Activated CD8-positive, alpha-beta T cell treated with anti-CD3 and anti-CD28 coated beads, Interleukin-2, amount 10 ng/mL, durations not matched to agents 7 days and 5 days (primary cell): Measurements from ENCODE around the gene ALDH4A1. TPM values are rescaled to one million over a fixed set of nuclear protein-coding genes. Genes with fewer than 3 reads are reported as not detected.

ENCODE experiments used
- ATAC-seq: fragments of 150-1000 bp; cut with Tn5 transposase; one replicate; pipeline ENCODE4 v1.10.0; 2021; ENCODE audit warnings: moderate library complexity
- CTCF ChIA-PET: fragments of 350-600 bp; sonication (Branson Sonifier 250); formaldehyde crosslinking; loops from one replicate; lab custom pipeline; 2021; ENCODE audit warnings: antibody characterized with exemption; lab: Charles Lee
- POLR2A ChIA-PET: fragments of 350-600 bp; sonication (Branson Sonifier 250); formaldehyde crosslinking; loops from one replicate; lab custom pipeline; 2021; ENCODE audit warnings: antibody characterized with exemption; lab: Charles Lee
- DNase-seq: peaks from one replicate; pipeline ENCODE4 v3.0.0-alpha.2; 2020
- H3K27ac Mint-ChIP-seq: one replicate; pipeline ENCODE4 v1.8.0; 2021; ENCODE audit warnings: mild to moderate bottlenecking, mixed read lengths
- H3K27me3 Mint-ChIP-seq: one replicate; pipeline ENCODE4 v1.8.0; 2021; ENCODE audit warnings: low read depth, mixed read lengths
- H3K36me3 Mint-ChIP-seq: one replicate; pipeline ENCODE4 v1.8.0; 2021; ENCODE audit warnings: low read depth, mixed read lengths
- H3K4me1 Mint-ChIP-seq: one replicate; pipeline ENCODE4 v1.8.0; 2021; ENCODE audit warnings: low read depth, mixed read lengths
- H3K4me3 Mint-ChIP-seq: one replicate; pipeline ENCODE4 v1.8.0; 2021; ENCODE audit warnings: mild to moderate bottlenecking, mixed read lengths
- H3K9me3 Mint-ChIP-seq: one replicate; pipeline ENCODE4 v1.8.0; 2022; ENCODE audit warnings: mixed read lengths; ENCODE audit not compliant: insufficient read depth
- total RNA-seq, 2 experiments: library from RNA; stranded (reverse); gene quantifications; one replicate each; pipeline ENCODE4 v1.2.3, GENCODE V29; 2021

The ALDH4A1 gene
- total RNA-seq, 2 experiments from 2014 or later = 4.2 to 4.3 TPM

DNA sequence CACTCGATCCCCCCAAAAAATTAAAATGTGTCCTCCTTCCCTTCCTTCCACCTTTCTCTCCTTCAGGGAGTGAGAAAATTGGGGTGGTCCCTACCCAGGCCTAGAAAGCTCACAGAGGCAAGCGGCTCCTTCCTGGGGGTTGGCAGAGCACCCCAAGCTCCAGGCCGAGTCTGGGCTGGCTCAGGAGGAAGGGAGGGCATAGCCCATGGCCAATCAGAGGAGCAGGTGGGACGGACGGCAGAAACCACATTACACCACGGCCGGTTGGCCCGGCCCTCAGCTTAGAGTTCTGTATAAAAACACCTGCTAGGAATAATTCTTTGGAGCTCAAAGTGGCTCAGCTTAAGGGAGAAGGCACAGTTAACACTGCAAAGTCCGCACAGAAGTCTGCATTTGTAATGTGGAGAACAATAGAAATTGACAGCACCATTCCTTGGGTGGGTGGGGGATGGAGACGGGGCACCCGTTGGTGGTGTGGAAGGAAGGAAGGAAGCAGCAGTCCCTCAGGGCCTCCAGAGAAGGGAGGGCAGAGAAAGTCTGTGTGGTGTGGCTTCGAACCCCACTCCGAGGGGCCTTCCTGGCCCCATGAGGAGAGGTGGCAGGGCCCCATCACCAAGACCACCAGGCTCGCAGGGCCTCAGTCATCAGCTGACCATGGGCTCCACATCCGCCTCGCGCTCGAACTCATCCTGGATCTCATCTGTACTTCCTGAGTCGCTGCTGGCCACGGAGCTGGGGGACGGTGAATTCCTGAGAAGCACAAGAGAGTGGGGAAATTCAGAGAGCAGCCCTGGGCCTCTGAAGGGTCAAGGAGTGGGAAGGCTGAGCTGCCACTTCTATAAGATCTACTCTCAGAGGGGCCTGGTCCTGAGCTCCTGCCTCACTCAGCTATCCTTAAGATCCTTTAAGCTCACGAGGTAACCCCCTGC lies 5.8 kb upstream of the ALDH4A1 start:
- Mint-ChIP-seq H3K36me3 (peaks cover 19% of the 10 kb centered on the region), H3K27ac (no peak overlapping the region), H3K4me3 (no peak overlapping the region), H3K9me3 (no peaks in the 10 kb centered on the region), H3K27me3 (no peaks in the 10 kb centered on the region), H3K4me1 (peaks cover 12% of the 10 kb centered on the region)
- ChIA-PET POLR2A (interaction anchor here (2.2 kb wide), 1 partner anchor 18 kb away, joined by 8 read pairs; no protein-coding TSS in a partner anchor), CTCF (interaction anchor here (0.7 to 6.5 kb wide), 31 partner anchors 8 to 298 kb away, joined by 3 to 54 read pairs (median 6); partner anchors contain the start of gene IFFO2)
- DNase-seq (no peak), ATAC-seq (no peak)

DNA sequence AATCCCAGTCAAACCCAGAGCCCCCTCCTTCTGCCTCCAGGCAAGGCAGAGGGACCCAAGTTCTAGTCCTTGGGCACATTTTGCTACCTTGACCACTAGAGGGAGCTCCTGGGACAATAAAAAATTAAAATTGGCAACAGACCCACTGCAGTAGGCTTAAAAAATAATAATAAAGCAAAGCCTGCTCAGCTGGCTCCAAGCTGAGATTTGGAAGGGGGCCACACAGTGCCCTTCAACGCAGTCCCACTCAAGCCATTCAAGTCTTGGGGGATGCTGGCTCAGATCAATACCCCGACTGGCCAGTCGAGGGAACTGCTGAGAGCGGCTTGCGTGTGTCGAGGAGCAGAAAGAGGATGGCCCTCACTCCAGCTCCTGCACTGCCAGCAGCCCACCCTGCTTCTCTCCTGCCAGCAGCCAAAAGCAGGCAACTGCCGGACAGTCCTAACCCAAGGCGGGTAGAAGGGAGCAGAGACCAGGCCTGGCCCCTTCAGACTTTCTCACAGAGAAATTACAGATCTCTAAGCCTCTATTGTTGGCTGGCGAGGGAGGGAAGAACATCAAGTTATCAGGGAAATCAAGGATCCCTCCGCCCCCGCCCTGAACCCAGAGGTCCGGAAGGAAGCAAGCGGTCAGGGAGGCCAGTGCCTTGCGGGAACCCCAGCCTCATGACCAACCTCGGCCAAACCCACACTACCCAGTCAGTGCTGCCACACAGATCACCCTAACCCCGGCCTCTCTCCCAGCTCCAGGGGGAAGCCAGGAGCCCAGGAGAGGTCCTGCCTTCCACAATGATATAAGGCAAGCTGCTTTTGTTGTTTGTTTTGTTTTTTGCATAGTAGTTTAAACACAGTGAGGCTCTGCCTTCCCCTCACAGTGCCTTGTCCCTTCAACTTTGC lies 4.9 kb upstream of the ALDH4A1 start:
- ChIA-PET POLR2A (interaction anchor here (2.2 kb wide), 1 partner anchor 19 kb away, joined by 8 read pairs; no protein-coding TSS in a partner anchor), CTCF (interaction anchor here (0.6 to 6.5 kb wide), 37 partner anchors 8 to 325 kb away, joined by 3 to 54 read pairs (median 6); partner anchors contain the start of gene IFFO2)
- DNase-seq (peak; percentile 76), ATAC-seq (no peak)
- no peak overlapping the region for H3K27ac Mint-ChIP-seq
- no peak overlapping the region for H3K4me3 Mint-ChIP-seq
- peaks cover 16% of the 10 kb centered on the region for H3K4me1 Mint-ChIP-seq
- no peaks in the 10 kb centered on the region for H3K27me3 Mint-ChIP-seq
- H3K36me3 Mint-ChIP-seq = peaks cover 19% of the 10 kb centered on the region
- no peaks in the 10 kb centered on the region for H3K9me3 Mint-ChIP-seq

DNA sequence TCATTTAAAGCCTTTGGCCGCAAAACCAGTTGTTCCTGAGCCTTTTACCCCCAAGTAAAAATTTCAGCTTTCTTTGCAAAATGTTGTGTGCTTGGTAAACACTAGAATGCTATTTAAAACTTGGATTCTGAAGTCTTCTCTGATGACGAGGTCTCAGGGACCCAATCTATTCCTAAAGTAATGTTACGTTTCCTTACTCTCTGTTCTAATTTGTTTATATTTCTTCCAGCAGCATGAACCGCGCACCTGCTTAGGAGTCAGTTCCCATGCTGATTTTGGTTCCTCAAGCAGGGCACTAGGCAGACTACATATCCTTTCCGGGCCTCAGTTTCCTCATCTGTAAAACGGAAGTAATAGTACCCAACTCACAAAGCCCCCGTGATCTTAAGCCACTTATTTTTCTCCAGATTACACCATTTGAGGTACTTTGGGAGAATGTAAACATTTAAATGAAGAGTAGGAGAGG lies 969 bp upstream of the ALDH4A1 start:
- CTCF ChIA-PET = interaction anchor here (0.8 to 6.7 kb wide), 16 partner anchors 9 to 210 kb away, joined by 3 to 51 read pairs (median 4); partner anchors contain the start of gene IFFO2
- Mint-ChIP-seq H3K9me3 (no peaks in the 10 kb centered on the region), H3K36me3 (peaks cover 2% of the 10 kb centered on the region), H3K4me3 (peak overlapping the region; percentile 91), H3K4me1 (peaks cover 38% of the 10 kb centered on the region), H3K27me3 (peaks cover 2% of the 10 kb centered on the region), H3K27ac (peak overlapping the region; percentile 98)
- no peak for DNase-seq
- ATAC-seq = no peak
- POLR2A ChIA-PET = interaction anchor here (2.4 kb wide), 1 partner anchor 24 kb away, joined by 12 read pairs; no protein-coding TSS in a partner anchor

DNA sequence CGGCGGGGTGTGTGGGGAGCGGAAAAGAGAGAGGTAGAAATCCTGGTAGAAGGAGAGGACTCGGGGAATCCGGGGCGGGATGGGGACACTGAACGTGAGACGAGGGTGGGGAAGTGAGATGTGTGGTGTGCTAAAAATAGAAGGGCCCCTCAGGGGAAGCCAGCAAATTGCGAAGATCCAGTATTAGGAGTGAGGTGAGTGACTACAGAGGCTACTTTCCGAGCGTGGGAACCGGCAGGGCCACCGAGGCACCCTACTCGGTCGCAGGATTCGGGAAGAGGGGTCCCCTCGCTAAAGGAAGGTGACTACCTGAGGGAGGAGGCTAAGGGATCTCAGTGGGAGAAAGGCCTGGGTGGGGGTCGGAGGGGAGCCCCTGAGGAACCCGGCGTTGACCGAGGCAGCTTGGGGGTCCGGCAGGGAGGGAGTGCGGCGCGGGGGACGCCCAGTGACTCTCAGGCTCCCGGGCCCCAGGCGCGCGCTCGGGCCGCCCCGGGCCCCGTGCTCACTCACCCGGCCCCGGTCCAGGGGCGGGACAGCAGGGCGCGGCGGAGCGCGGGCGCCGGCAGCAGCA lies 318 bp downstream of the ALDH4A1 start:
- ChIA-PET CTCF (interaction anchor here (0.6 to 6.7 kb wide), 17 partner anchors 9 to 302 kb away, joined by 3 to 51 read pairs (median 4); partner anchors contain the start of gene IFFO2), POLR2A (interaction anchor here (2.4 kb wide), 1 partner anchor 25 kb away, joined by 12 read pairs; no protein-coding TSS in a partner anchor)
- peaks cover 35% of the 10 kb centered on the region for H3K4me1 Mint-ChIP-seq
- peak overlapping the region; percentile 87 for H3K27ac Mint-ChIP-seq
- H3K4me3 Mint-ChIP-seq = peak overlapping the region; percentile 91
- peak; percentile 1 for ATAC-seq
- no peaks in the 10 kb centered on the region for H3K36me3 Mint-ChIP-seq
- no peak for DNase-seq
- peaks cover 2% of the 10 kb centered on the region for H3K27me3 Mint-ChIP-seq
- H3K9me3 Mint-ChIP-seq = no peaks in the 10 kb centered on the region

DNA sequence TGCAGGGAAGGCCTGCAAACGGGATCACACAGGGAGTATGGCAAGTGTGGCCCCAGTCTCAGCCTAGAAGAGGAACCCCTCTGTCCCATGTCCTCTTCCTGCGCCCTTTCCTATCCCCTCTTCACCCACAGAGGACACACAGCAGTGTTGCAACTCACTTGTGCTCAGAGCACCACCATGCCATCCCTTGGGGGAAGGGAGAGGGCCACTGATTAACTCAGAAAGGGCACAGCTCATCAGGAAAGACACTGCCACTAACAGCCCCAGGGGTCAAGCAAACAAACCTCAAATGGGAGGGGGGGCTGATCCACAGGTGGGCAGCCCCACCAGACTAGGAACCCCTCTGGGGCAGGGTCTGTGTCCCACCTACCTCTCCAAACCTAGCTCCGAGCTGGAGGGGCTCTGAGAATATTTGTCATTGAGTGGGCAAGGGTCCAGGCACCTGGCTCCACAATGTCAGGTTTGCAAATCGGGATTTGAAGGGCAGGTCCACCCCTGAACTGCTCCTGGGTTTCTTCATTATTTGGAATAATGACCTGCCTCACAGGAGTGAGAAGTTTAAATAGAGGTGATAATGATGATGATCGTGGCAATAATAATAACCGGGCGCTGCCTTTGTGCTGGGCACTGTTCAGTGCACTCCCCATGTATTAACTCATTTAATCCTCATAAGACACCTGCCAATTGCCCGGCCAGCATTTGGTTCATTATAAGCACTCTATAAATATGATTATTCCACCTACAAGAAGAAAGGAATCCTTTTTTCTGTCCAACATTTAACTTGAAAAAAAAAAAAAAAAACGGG lies 1.0 kb downstream of the ALDH4A1 start:
- H3K4me1 Mint-ChIP-seq = peaks cover 35% of the 10 kb centered on the region
- H3K9me3 Mint-ChIP-seq = no peaks in the 10 kb centered on the region
- CTCF ChIA-PET = interaction anchor here (1.2 to 6.7 kb wide), 4 partner anchors 11 to 18 kb away, joined by 4 to 51 read pairs (median 22); no protein-coding TSS in a partner anchor
- H3K4me3 Mint-ChIP-seq = peak overlapping the region; percentile 91
- H3K27me3 Mint-ChIP-seq = peaks cover 2% of the 10 kb centered on the region
- no peak for DNase-seq
- H3K36me3 Mint-ChIP-seq = no peaks in the 10 kb centered on the region
- POLR2A ChIA-PET = interaction anchor here (2.4 kb wide), 1 partner anchor 26 kb away, joined by 12 read pairs; no protein-coding TSS in a partner anchor
- H3K27ac Mint-ChIP-seq = peak overlapping the region; percentile 87
- ATAC-seq = no peak

DNA sequence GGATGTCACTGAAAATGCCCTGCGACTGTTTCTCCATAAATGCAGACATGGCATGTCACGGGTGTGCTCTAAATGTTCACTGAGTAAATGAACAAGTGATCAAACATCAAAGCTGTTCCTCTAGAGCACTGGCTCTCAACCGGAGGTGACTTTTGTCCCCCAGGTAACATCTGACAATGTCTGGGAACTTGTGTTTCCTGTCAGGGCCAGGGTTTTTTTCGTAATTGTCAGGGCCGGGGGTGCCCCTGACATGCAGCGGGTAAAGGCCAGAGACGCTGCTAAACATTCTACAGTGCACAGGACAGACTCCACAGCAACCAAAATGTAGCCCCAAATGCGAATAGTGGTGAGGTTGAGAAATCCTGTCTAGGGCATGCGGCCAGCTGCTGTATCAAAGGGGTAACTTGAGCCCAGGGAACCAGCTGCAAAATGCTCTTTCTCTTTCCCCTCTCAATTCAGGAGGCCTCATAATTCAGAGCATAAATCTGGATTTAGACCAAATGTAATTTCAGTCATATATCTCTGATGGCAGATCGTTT lies 2.0 kb downstream of the ALDH4A1 start:
- Mint-ChIP-seq H3K27ac (no peak overlapping the region), H3K27me3 (peaks cover 2% of the 10 kb centered on the region), H3K4me3 (no peak overlapping the region), H3K36me3 (no peaks in the 10 kb centered on the region), H3K9me3 (no peaks in the 10 kb centered on the region), H3K4me1 (peaks cover 35% of the 10 kb centered on the region)
- CTCF ChIA-PET = interaction anchor here (1.0 to 6.7 kb wide), 3 partner anchors 8 to 16 kb away, joined by 4 to 51 read pairs (median 15); no protein-coding TSS in a partner anchor
- peak; percentile 23 for DNase-seq
- ATAC-seq = no peak
- POLR2A ChIA-PET = no interaction called here

DNA sequence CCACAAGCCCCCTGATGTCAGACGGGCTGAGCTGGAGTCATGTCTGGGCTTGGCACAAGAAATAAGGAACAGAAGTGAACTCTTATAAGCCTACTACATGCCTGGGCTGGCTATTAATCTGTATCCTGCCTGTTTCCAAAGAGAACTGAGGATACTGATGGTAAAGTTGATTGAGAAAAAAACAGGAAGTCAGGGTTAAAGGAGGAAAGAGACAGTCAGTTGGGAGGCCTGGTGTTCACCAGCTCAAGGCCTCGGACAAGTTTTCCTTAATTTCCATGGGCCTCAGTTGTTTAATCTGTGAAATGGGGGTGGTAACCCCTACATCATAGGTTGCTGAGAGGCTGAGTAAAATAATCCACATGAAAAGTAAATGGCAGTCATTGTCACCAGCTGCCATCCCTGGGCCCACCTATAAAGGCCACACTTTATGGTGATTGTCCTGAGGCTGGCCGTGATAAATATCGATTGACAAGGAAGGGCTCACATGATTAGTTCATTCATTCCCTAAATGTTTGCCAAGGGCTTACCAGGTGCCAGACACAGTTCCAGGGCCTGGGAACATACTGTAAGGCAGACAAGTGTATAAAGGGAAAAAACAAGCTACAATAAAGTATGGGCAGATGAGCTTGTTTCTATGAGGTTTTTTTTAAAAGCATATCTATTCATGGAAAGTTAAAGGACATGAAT lies 2.8 kb downstream of the ALDH4A1 start:
- Mint-ChIP-seq H3K27me3 (peaks cover 2% of the 10 kb centered on the region), H3K27ac (no peak overlapping the region), H3K4me3 (no peak overlapping the region), H3K9me3 (no peaks in the 10 kb centered on the region), H3K36me3 (no peaks in the 10 kb centered on the region), H3K4me1 (peaks cover 35% of the 10 kb centered on the region)
- CTCF ChIA-PET = interaction anchor here (1.0 to 6.7 kb wide), 3 partner anchors 9 to 15 kb away, joined by 4 to 51 read pairs (median 15); no protein-coding TSS in a partner anchor
- ATAC-seq = no peak
- no peak for DNase-seq
- POLR2A ChIA-PET = interaction anchor here (0.8 kb wide), 1 partner anchor 10 kb away, joined by 3 read pairs; no protein-coding TSS in a partner anchor

DNA sequence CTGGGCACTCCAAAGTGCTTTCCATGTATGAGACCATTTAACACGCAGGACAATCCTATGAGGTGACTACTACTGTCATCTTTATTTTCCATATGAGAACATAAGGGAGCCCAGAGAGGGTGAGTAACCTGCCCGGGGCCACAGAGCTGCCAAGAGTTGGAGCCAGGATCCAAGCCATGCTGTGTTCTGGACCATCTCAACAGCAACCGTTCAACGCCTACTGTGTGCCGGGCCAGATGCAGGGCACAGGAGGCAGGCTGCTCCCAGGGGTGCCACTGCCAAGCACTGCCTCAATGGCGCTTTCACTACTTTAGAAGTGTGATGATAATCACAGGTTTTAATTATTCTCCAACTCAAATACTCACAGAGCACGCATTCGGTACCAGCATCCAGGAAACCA lies 3.8 kb downstream of the ALDH4A1 start:
- Mint-ChIP-seq H3K36me3 (no peaks in the 10 kb centered on the region), H3K27me3 (peaks cover 2% of the 10 kb centered on the region), H3K4me1 (peaks cover 33% of the 10 kb centered on the region), H3K27ac (no peak overlapping the region), H3K4me3 (no peak overlapping the region), H3K9me3 (no peaks in the 10 kb centered on the region)
- ChIA-PET POLR2A (no interaction called here), CTCF (interaction anchor here (6.7 kb wide), 1 partner anchor 14 kb away, joined by 51 read pairs; no protein-coding TSS in a partner anchor)
- DNase-seq (no peak), ATAC-seq (no peak)

DNA sequence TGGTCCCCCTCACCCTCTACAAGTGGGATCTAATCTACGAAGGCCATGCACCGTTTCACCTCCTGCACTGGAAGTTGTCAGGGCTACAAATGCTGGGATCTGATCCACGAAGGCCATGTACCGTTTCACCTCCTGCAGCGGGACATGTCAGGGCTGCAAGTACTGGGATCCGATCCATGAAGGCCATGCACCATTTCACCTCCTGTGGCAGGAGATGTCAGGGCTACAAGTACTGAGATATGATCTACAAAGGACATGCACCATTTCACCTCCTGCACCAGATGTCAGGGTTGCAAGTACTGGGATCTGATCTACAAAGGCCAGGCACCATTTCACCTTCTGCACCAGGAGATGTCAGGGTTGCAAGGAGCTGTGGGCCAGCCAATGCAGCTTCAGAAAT lies 7.0 kb downstream of the ALDH4A1 start:
- Mint-ChIP-seq H3K27ac (no peak overlapping the region), H3K9me3 (no peaks in the 10 kb centered on the region), H3K4me3 (no peak overlapping the region), H3K27me3 (no peaks in the 10 kb centered on the region), H3K36me3 (no peaks in the 10 kb centered on the region), H3K4me1 (peaks cover 6% of the 10 kb centered on the region)
- ChIA-PET CTCF (interaction anchor here (1.5 to 1.6 kb wide), 2 partner anchors 11 to 18 kb away, joined by 3 to 6 read pairs; no protein-coding TSS in a partner anchor), POLR2A (no interaction called here)
- ATAC-seq (no peak), DNase-seq (no peak)
